Naive thymus-derived CD4-positive, alpha-beta T cell (primary cell): ENCODE data around the gene ZAP70. TPM values are rescaled to one million over a fixed set of nuclear protein-coding genes. Genes with fewer than 3 reads are reported as not detected.
"Not testable (repeated sequence)": the region's sequence is repeated elsewhere in the genome, so short reads cannot be mapped to it uniquely, and the experiment has no call there.

Source experiments
- ATAC-seq: fragments of 150-1000 bp; cut with Tn5 transposase; 2 replicates; pipeline ENCODE4 v1.10.0; 2021; ENCODE audit warnings: mild to moderate bottlenecking, moderate library complexity
- CTCF ChIA-PET: fragments of 350-600 bp; sonication (Branson Sonifier 250); formaldehyde crosslinking; loops from one replicate; lab custom pipeline; 2021; ENCODE audit warnings: antibody characterized with exemption; lab: Charles Lee
- POLR2A ChIA-PET: fragments of 350-600 bp; sonication (Branson Sonifier 250); formaldehyde crosslinking; loops from one replicate; lab custom pipeline; 2021; ENCODE audit warnings: antibody characterized with exemption, inconsistent platforms; lab: Charles Lee
- DNase-seq, 9 donors: peaks; one replicate each; pipeline versions ENCODE4 v3.0.0 to v3.0.0-alpha.2; 2020 to 2022; ENCODE audit warnings: mixed read lengths in 1 of 9
- H3K27ac ChIP-seq: one replicate; pipeline ENCODE4 v1.7.0; 2013; ENCODE audit warnings: mild to moderate bottlenecking, low read depth, low read length, moderate library complexity
- H3K27me3 ChIP-seq, 2 donors: one replicate each; pipeline ENCODE4 v1.7.0; 2013; ENCODE audit warnings: low read length in 2 of 2, mild to moderate bottlenecking in 2 of 2, moderate library complexity in 2 of 2; ENCODE audit not compliant: control insufficient read depth in 2 of 2, insufficient read depth in 2 of 2
- H3K36me3 ChIP-seq, 3 experiments: 1 replicate in 2 of 3; 2 replicates in 1 of 3; pipeline ENCODE4 v1.7.0; 2013; ENCODE audit warnings: low read length in 3 of 3, mild to moderate bottlenecking in 3 of 3, moderate library complexity in 1 of 3; ENCODE audit not compliant: insufficient read depth in 3 of 3, control insufficient read depth in 2 of 3
- H3K4me1 ChIP-seq, 2 donors: one replicate each; pipeline ENCODE4 v1.7.0; 2013; ENCODE audit warnings: low read length in 2 of 2, mild to moderate bottlenecking in 2 of 2, moderate library complexity in 1 of 2; ENCODE audit not compliant: control insufficient read depth in 2 of 2, insufficient read depth in 2 of 2
- H3K4me3 ChIP-seq: 2 replicates; pipeline ENCODE4 v1.7.0; 2013; ENCODE audit warnings: mild to moderate bottlenecking, low read length
- H3K9me3 ChIP-seq, 3 experiments: 1 replicate in 2 of 3; 2 replicates in 1 of 3; pipeline ENCODE4 v1.7.0; 2013; ENCODE audit warnings: low read length in 3 of 3; ENCODE audit not compliant: control insufficient read depth in 2 of 3
- H3K27ac Mint-ChIP-seq, 9 donors: one replicate each; pipeline ENCODE4 v1.8.0; 2020 to 2022; ENCODE audit warnings: mixed read lengths in 9 of 9, mild to moderate bottlenecking in 8 of 9, moderate library complexity in 5 of 9, inconsistent platforms in 2 of 9
- H3K27me3 Mint-ChIP-seq, 5 donors: one replicate each; pipeline ENCODE4 v1.8.0; 2021 to 2022; ENCODE audit warnings: mixed read lengths in 5 of 5, mild to moderate bottlenecking in 1 of 5
- H3K36me3 Mint-ChIP-seq, 5 donors: one replicate each; pipeline ENCODE4 v1.8.0; 2020 to 2022; ENCODE audit warnings: mixed read lengths in 5 of 5, mild to moderate bottlenecking in 3 of 5, inconsistent platforms in 1 of 5
- H3K4me1 Mint-ChIP-seq, 7 donors: one replicate each; pipeline ENCODE4 v1.8.0; 2020 to 2022; ENCODE audit warnings: mixed read lengths in 7 of 7, mild to moderate bottlenecking in 3 of 7, inconsistent platforms in 1 of 7
- H3K4me3 Mint-ChIP-seq, 10 donors: one replicate each; pipeline ENCODE4 v1.8.0; 2020 to 2022; ENCODE audit warnings: mild to moderate bottlenecking in 10 of 10, mixed read lengths in 10 of 10, moderate library complexity in 6 of 10, inconsistent platforms in 2 of 10
- H3K9me3 Mint-ChIP-seq, 11 donors: one replicate each; pipeline ENCODE4 v1.8.0; 2020 to 2022; ENCODE audit warnings: mixed read lengths in 11 of 11, mild to moderate bottlenecking in 4 of 11, inconsistent platforms in 1 of 11, moderate library complexity in 1 of 11
- intact Hi-C, 2 donors: fragments of 100-400 bp; cut with micrococcal nuclease; formaldehyde crosslinking; loops; one replicate each; pipeline ENCODE4 v1.15.1; 2023
- polyA plus RNA-seq, 2 donors: library from polyadenylated mRNA; unstranded; fragments of 300-500 nt; fragmentation: Illumina TruSeq; gene quantifications; one replicate each; pipeline ENCODE4 v1.2.3, GENCODE V29; 2021
- total RNA-seq, 6 experiments: library from RNA in 5 of 6; stranded (reverse) in 5 of 6; gene quantifications; 1 replicate in 5 of 6; 2 replicates in 1 of 6; pipeline ENCODE4 v1.2.3 and lab custom pipeline; 2021 to 2026

Gene ZAP70
- total and polyA plus RNA-seq, 7 experiments from 2014 or later: 105 to 432 (median 358) TPM

GRCh38 chr2:97676620-97677019 is 36.8 kb upstream of the ZAP70 start:
- Histone ChIP-seq H3K4me3 (no peak overlapping the region), H3K27me3 (no peaks in the 10 kb centered on the region), H3K36me3 (no peaks in the 10 kb centered on the region), H3K9me3 (no peaks in the 10 kb centered on the region), H3K4me1 (no peaks in the 10 kb centered on the region), H3K27ac (no peak overlapping the region)
- H3K4me3 Mint-ChIP-seq: no peak overlapping the region
- no peak overlapping the region for H3K27ac Mint-ChIP-seq
- peaks cover 0 to 23% (median 0%) of the 10 kb centered on the region in 7 donors for H3K4me1 Mint-ChIP-seq
- ATAC-seq: no peak
- ChIA-PET CTCF (no interaction called here), POLR2A (no interaction called here)
- intact Hi-C loops: no loop called here
- peaks cover 0 to 10% (median 3%) of the 10 kb centered on the region in 5 donors for H3K36me3 Mint-ChIP-seq
- peaks cover 0 to 12% (median 0%) of the 10 kb centered on the region in 11 donors for H3K9me3 Mint-ChIP-seq
- peak in 1 of 9 donors; percentile 17 for DNase-seq
- peaks cover 0 to 9% (median 0%) of the 10 kb centered on the region in 5 donors for H3K27me3 Mint-ChIP-seq

GRCh38 chr2:97677480-97677879 is 35.9 kb upstream of the ZAP70 start:
- no peaks in the 10 kb centered on the region for H3K9me3 ChIP-seq
- no peaks in the 10 kb centered on the region for H3K4me1 ChIP-seq
- intact Hi-C loops: no loop called here
- no peaks in the 10 kb centered on the region for H3K27me3 ChIP-seq
- CTCF ChIA-PET: no interaction called here
- no peak overlapping the region for H3K4me3 ChIP-seq
- Mint-ChIP-seq H3K27me3 (peaks cover 0 to 9% (median 0%) of the 10 kb centered on the region in 5 donors), H3K4me3 (no peak overlapping the region), H3K27ac (no peak overlapping the region), H3K9me3 (peaks cover 0 to 17% (median 0%) of the 10 kb centered on the region in 11 donors), H3K36me3 (peaks cover 0 to 10% (median 3%) of the 10 kb centered on the region in 5 donors), H3K4me1 (peaks cover 0 to 23% (median 0%) of the 10 kb centered on the region in 7 donors)
- no peak overlapping the region for H3K27ac ChIP-seq
- H3K36me3 ChIP-seq: no peaks in the 10 kb centered on the region
- DNase-seq (no peak), ATAC-seq (no peak)
- POLR2A ChIA-PET: no interaction called here

GRCh38 chr2:97678298-97678697 is 35.1 kb upstream of the ZAP70 start:
- H3K4me1 Mint-ChIP-seq: peaks cover 0 to 19% (median 0%) of the 10 kb centered on the region in 7 donors
- no peaks in the 10 kb centered on the region for H3K4me1 ChIP-seq
- DNase-seq (no peak), ATAC-seq (no peak)
- H3K36me3 ChIP-seq: no peaks in the 10 kb centered on the region
- no peak overlapping the region for H3K4me3 Mint-ChIP-seq
- no peak overlapping the region for H3K4me3 ChIP-seq
- no peaks in the 10 kb centered on the region for H3K27me3 ChIP-seq
- CTCF ChIA-PET: no interaction called here
- H3K36me3 Mint-ChIP-seq: peaks cover 0 to 10% (median 3%) of the 10 kb centered on the region in 5 donors
- peaks cover 0 to 9% (median 0%) of the 10 kb centered on the region in 5 donors for H3K27me3 Mint-ChIP-seq
- H3K9me3 ChIP-seq: no peaks in the 10 kb centered on the region
- no peak overlapping the region for H3K27ac Mint-ChIP-seq
- H3K9me3 Mint-ChIP-seq: peaks cover 0 to 21% (median 0%) of the 10 kb centered on the region in 11 donors
- POLR2A ChIA-PET: no interaction called here
- intact Hi-C loops: no loop called here
- no peak overlapping the region for H3K27ac ChIP-seq

DNA sequence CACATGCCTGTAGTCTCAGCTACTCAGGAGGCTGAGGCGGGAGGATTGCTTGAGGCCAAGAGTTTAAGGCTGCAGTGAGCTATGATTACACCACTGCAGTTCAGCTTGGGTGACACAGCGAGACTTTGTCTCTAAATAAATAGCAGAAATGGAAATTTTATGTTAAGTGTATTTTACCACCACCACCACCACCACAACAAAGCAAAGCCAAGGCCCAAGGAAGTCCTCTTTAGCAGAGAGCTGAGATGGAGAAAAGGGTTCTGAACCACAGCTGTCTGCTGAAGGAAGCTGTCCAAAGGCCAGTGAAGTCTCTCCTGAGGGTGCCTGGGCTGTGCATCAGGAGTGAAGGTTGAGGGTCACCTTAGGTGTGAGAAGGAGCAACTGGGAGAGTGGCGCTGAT is 26.1 kb upstream of the ZAP70 start:
- DNase-seq: peak in 1 of 9 donors; percentile 19
- H3K9me3 ChIP-seq, H3K27me3 ChIP-seq, H3K4me3 Mint-ChIP-seq, H3K27ac Mint-ChIP-seq, H3K36me3 ChIP-seq, H3K36me3 Mint-ChIP-seq, H3K9me3 Mint-ChIP-seq, H3K4me3 ChIP-seq, H3K27me3 Mint-ChIP-seq, H3K4me1 ChIP-seq, ATAC-seq, POLR2A ChIA-PET, H3K27ac ChIP-seq: not testable (repeated sequence)
- peaks cover 0 to 16% (median 0%) of the 10 kb centered on the region in 7 donors for H3K4me1 Mint-ChIP-seq
- intact Hi-C loops: loop anchor here in 1 of 2 donors (10.0 kb wide), 1 partner anchor 588 kb away; no protein-coding TSS in a partner anchor
- CTCF ChIA-PET: interaction anchor here (0.6 kb wide), 1 partner anchor 140 kb away, joined by 3 read pairs; no protein-coding TSS in a partner anchor

DNA sequence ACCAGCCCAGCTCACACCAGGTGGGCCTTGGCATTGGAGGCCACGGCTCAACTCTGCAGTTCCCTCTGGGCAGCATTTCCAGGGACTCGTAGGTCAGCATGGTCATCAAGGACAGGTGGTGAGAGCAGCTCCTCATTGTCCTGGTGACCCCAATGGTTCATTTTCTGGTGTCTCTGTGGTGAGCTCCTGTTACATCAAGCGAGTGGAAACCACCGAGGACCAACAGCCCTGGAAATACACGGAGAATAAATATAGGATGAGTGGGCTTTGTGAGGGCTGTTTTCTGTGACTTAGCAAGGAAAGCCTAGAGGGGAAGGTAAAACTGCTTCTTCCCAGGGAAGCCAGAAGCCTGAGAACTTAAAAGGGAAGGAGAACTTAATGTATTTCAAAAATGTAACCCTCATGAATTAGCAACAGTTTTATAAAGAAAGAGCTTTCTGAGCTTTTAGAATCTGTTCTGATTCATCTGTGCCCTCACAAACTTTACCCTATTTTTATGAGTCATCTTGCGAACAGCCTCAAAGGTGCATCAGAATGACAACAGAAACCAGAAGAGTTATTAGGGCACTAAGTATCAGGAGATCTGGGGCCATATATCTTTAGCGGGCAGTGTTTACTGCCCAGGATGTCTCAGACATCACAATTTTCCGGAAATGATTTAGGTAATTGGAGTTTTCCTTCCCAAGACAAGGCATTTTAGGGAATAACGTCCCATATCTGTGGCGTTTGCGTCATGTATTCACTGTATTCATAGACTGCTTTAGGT is 25.1 kb upstream of the ZAP70 start:
- POLR2A ChIA-PET: no interaction called here
- H3K4me1 Mint-ChIP-seq: peaks cover 0 to 16% (median 0%) of the 10 kb centered on the region in 7 donors
- Histone ChIP-seq H3K27me3 (no peaks in the 10 kb centered on the region), H3K27ac (no peak overlapping the region), H3K36me3 (no peaks in the 10 kb centered on the region), H3K4me1 (no peaks in the 10 kb centered on the region), H3K4me3 (no peak overlapping the region), H3K9me3 (no peaks in the 10 kb centered on the region)
- DNase-seq (peak in 1 of 9 donors; percentile 17), ATAC-seq (no peak)
- CTCF ChIA-PET: no interaction called here
- no peaks in the 10 kb centered on the region for H3K36me3 Mint-ChIP-seq
- peak overlapping the region in 1 of 9 donors; percentile 55 for H3K27ac Mint-ChIP-seq
- no peaks in the 10 kb centered on the region for H3K9me3 Mint-ChIP-seq
- H3K27me3 Mint-ChIP-seq: peaks cover 0 to 2% (median 0%) of the 10 kb centered on the region in 5 donors
- intact Hi-C loops: loop anchor here in 1 of 2 donors (10.0 kb wide), 1 partner anchor 587 kb away; no protein-coding TSS in a partner anchor
- no peak overlapping the region for H3K4me3 Mint-ChIP-seq

GRCh38 chr2:97691166-97691565 is 22.2 kb upstream of the ZAP70 start:
- H3K27ac ChIP-seq: no peak overlapping the region
- no peak overlapping the region for H3K27ac Mint-ChIP-seq
- no peaks in the 10 kb centered on the region for H3K27me3 ChIP-seq
- H3K9me3 Mint-ChIP-seq: no peaks in the 10 kb centered on the region
- no peaks in the 10 kb centered on the region for H3K27me3 Mint-ChIP-seq
- H3K9me3 ChIP-seq: no peaks in the 10 kb centered on the region
- H3K36me3 ChIP-seq: no peaks in the 10 kb centered on the region
- H3K4me3 Mint-ChIP-seq: no peak overlapping the region
- intact Hi-C loops: no loop called here
- H3K36me3 Mint-ChIP-seq: no peaks in the 10 kb centered on the region
- ATAC-seq (no peak), DNase-seq (peak in 1 of 9 donors; percentile 16)
- H3K4me1 Mint-ChIP-seq: peaks cover 0 to 16% (median 0%) of the 10 kb centered on the region in 7 donors
- H3K4me3 ChIP-seq: no peak overlapping the region
- H3K4me1 ChIP-seq: no peaks in the 10 kb centered on the region
- ChIA-PET CTCF (interaction anchor here (0.7 to 1.5 kb wide), 3 partner anchors 9 to 101 kb away, joined by 3 to 5 read pairs (median 4); no protein-coding TSS in a partner anchor), POLR2A (no interaction called here)
